Stimulated activated naive CD8-positive, alpha-beta T cell treated with anti-CD3 and anti-CD28 coated beads, Interleukin-15, Interleukin-2, amounts not matched to agents 100 ng/mL and 50 ng/mL, for 24 hours (primary cell): ENCODE measurements around the gene YTHDC1.

Experiments used
- H3K27ac Mint-ChIP-seq: one replicate; pipeline ENCODE4 v1.8.0; 2021; ENCODE audit warnings: mild to moderate bottlenecking, mixed read lengths
- H3K27me3 Mint-ChIP-seq: one replicate; pipeline ENCODE4 v1.8.0; 2021; ENCODE audit warnings: mixed read lengths
- H3K36me3 Mint-ChIP-seq: one replicate; pipeline ENCODE4 v1.8.0; 2021; ENCODE audit warnings: low read depth, mixed read lengths
- H3K4me1 Mint-ChIP-seq: one replicate; pipeline ENCODE4 v1.8.0; 2021; ENCODE audit warnings: low read depth, mixed read lengths
- H3K4me3 Mint-ChIP-seq: one replicate; pipeline ENCODE4 v1.8.0; 2021; ENCODE audit warnings: mild to moderate bottlenecking, mixed read lengths
- H3K9me3 Mint-ChIP-seq: one replicate; pipeline ENCODE4 v1.8.0; 2021; ENCODE audit warnings: mixed read lengths

Gene YTHDC1

GRCh38 chr4:68368691-68369131 is 18.8 kb upstream of the YTHDC1 start:
- no peak overlapping the region for H3K27ac Mint-ChIP-seq
- peaks cover 20% of the 10 kb centered on the region for H3K4me1 Mint-ChIP-seq
- peaks cover 5% of the 10 kb centered on the region for H3K27me3 Mint-ChIP-seq
- H3K9me3 Mint-ChIP-seq: no peaks in the 10 kb centered on the region
- H3K4me3 Mint-ChIP-seq: no peak overlapping the region
- H3K36me3 Mint-ChIP-seq: no peaks in the 10 kb centered on the region

GRCh38 chr4:68367835-68368234 is 17.9 kb upstream of the YTHDC1 start:
- no peak overlapping the region for H3K4me3 Mint-ChIP-seq
- H3K9me3 Mint-ChIP-seq: no peaks in the 10 kb centered on the region
- peaks cover 5% of the 10 kb centered on the region for H3K27me3 Mint-ChIP-seq
- no peaks in the 10 kb centered on the region for H3K36me3 Mint-ChIP-seq
- H3K4me1 Mint-ChIP-seq: peaks cover 11% of the 10 kb centered on the region
- H3K27ac Mint-ChIP-seq: no peak overlapping the region

GRCh38 chr4:68366600-68366999 is 16.7 kb upstream of the YTHDC1 start:
- Mint-ChIP-seq H3K27me3 (peaks cover 5% of the 10 kb centered on the region), H3K27ac (no peak overlapping the region), H3K36me3 (no peaks in the 10 kb centered on the region), H3K4me3 (no peak overlapping the region), H3K4me1 (peaks cover 8% of the 10 kb centered on the region), H3K9me3 (no peaks in the 10 kb centered on the region)

- H3K4me1 Mint-ChIP-seq: peaks cover 8% of the 10 kb centered on the region
- no peak overlapping the region for H3K27ac Mint-ChIP-seq
- H3K36me3 Mint-ChIP-seq: no peaks in the 10 kb centered on the region
- no peaks in the 10 kb centered on the region for H3K9me3 Mint-ChIP-seq
- peaks cover 5% of the 10 kb centered on the region for H3K27me3 Mint-ChIP-seq
- no peak overlapping the region for H3K4me3 Mint-ChIP-seq
Measured at GRCh38 chr4:68365068-68365467, 15.2 kb upstream of the YTHDC1 start.

- H3K36me3 Mint-ChIP-seq: no peaks in the 10 kb centered on the region
- H3K27me3 Mint-ChIP-seq: peaks cover 2% of the 10 kb centered on the region
- no peak overlapping the region for H3K27ac Mint-ChIP-seq
- no peaks in the 10 kb centered on the region for H3K9me3 Mint-ChIP-seq
- H3K4me1 Mint-ChIP-seq: peaks cover 7% of the 10 kb centered on the region
- H3K4me3 Mint-ChIP-seq: no peak overlapping the region
Measured at GRCh38 chr4:68361146-68361589, 11.3 kb upstream of the YTHDC1 start.

- H3K36me3 Mint-ChIP-seq: no peaks in the 10 kb centered on the region
- peaks cover 7% of the 10 kb centered on the region for H3K4me1 Mint-ChIP-seq
- H3K9me3 Mint-ChIP-seq: no peaks in the 10 kb centered on the region
- H3K27me3 Mint-ChIP-seq: peaks cover 5% of the 10 kb centered on the region
- no peak overlapping the region for H3K27ac Mint-ChIP-seq
- H3K4me3 Mint-ChIP-seq: no peak overlapping the region
Measured at GRCh38 chr4:68360231-68360968, 10.5 kb upstream of the YTHDC1 start.

GRCh38 chr4:68359508-68359907 is 9.6 kb upstream of the YTHDC1 start:
- H3K36me3 Mint-ChIP-seq: no peaks in the 10 kb centered on the region
- H3K27ac Mint-ChIP-seq: no peak overlapping the region
- H3K27me3 Mint-ChIP-seq: peaks cover 8% of the 10 kb centered on the region
- peaks cover 7% of the 10 kb centered on the region for H3K4me1 Mint-ChIP-seq
- H3K4me3 Mint-ChIP-seq: no peak overlapping the region
- H3K9me3 Mint-ChIP-seq: no peaks in the 10 kb centered on the region

- no peaks in the 10 kb centered on the region for H3K9me3 Mint-ChIP-seq
- peaks cover 7% of the 10 kb centered on the region for H3K4me1 Mint-ChIP-seq
- H3K36me3 Mint-ChIP-seq: no peaks in the 10 kb centered on the region
- H3K27ac Mint-ChIP-seq: no peak overlapping the region
- no peak overlapping the region for H3K4me3 Mint-ChIP-seq
- H3K27me3 Mint-ChIP-seq: peaks cover 8% of the 10 kb centered on the region
Measured at GRCh38 chr4:68358988-68359387, 9.1 kb upstream of the YTHDC1 start.

- H3K27ac Mint-ChIP-seq: no peak overlapping the region
- no peaks in the 10 kb centered on the region for H3K9me3 Mint-ChIP-seq
- peaks cover 11% of the 10 kb centered on the region for H3K36me3 Mint-ChIP-seq
- H3K4me3 Mint-ChIP-seq: no peak overlapping the region
- H3K27me3 Mint-ChIP-seq: peaks cover 8% of the 10 kb centered on the region
- H3K4me1 Mint-ChIP-seq: peaks cover 17% of the 10 kb centered on the region
Measured at GRCh38 chr4:68352791-68353190, 2.9 kb upstream of the YTHDC1 start.

GRCh38 chr4:68349279-68349648 is 626 bp downstream of the YTHDC1 start:
- Mint-ChIP-seq H3K4me1 (peaks cover 52% of the 10 kb centered on the region), H3K27ac (peak overlapping the region; percentile 97), H3K27me3 (no peaks in the 10 kb centered on the region), H3K36me3 (peaks cover 25% of the 10 kb centered on the region), H3K9me3 (no peaks in the 10 kb centered on the region), H3K4me3 (peak overlapping the region; percentile 99)

GRCh38 chr4:68348577-68348976 is 1.3 kb downstream of the YTHDC1 start:
- Mint-ChIP-seq H3K36me3 (peaks cover 28% of the 10 kb centered on the region), H3K4me1 (peaks cover 59% of the 10 kb centered on the region), H3K9me3 (no peaks in the 10 kb centered on the region), H3K27ac (peak overlapping the region; percentile 97), H3K27me3 (no peaks in the 10 kb centered on the region), H3K4me3 (peak overlapping the region; percentile 99)

- peaks cover 28% of the 10 kb centered on the region for H3K36me3 Mint-ChIP-seq
- peaks cover 61% of the 10 kb centered on the region for H3K4me1 Mint-ChIP-seq
- no peaks in the 10 kb centered on the region for H3K9me3 Mint-ChIP-seq
- H3K27me3 Mint-ChIP-seq: no peaks in the 10 kb centered on the region
- peak overlapping the region; percentile 97 for H3K27ac Mint-ChIP-seq
- H3K4me3 Mint-ChIP-seq: peak overlapping the region; percentile 99
Measured at GRCh38 chr4:68347845-68348244, 2.0 kb downstream of the YTHDC1 start.

GRCh38 chr4:68346461-68346860 is 3.4 kb downstream of the YTHDC1 start:
- Mint-ChIP-seq H3K36me3 (peaks cover 33% of the 10 kb centered on the region), H3K27me3 (no peaks in the 10 kb centered on the region), H3K4me3 (peak overlapping the region; percentile 12), H3K9me3 (no peaks in the 10 kb centered on the region), H3K27ac (peak overlapping the region; percentile 43), H3K4me1 (peaks cover 75% of the 10 kb centered on the region)

GRCh38 chr4:68344785-68345184 is 5.1 kb downstream of the YTHDC1 start:
- Mint-ChIP-seq H3K27me3 (no peaks in the 10 kb centered on the region), H3K4me1 (peaks cover 84% of the 10 kb centered on the region), H3K36me3 (peaks cover 33% of the 10 kb centered on the region), H3K4me3 (no peak overlapping the region), H3K27ac (no peak overlapping the region), H3K9me3 (no peaks in the 10 kb centered on the region)

GRCh38 chr4:68344049-68344448 is 5.8 kb downstream of the YTHDC1 start:
- Mint-ChIP-seq H3K4me1 (peaks cover 92% of the 10 kb centered on the region), H3K27me3 (no peaks in the 10 kb centered on the region), H3K36me3 (peaks cover 35% of the 10 kb centered on the region), H3K4me3 (no peak overlapping the region), H3K27ac (no peak overlapping the region), H3K9me3 (no peaks in the 10 kb centered on the region)

GRCh38 chr4:68342134-68342533 is 7.8 kb downstream of the YTHDC1 start:
- peak overlapping the region; percentile 27 for H3K4me3 Mint-ChIP-seq
- no peaks in the 10 kb centered on the region for H3K9me3 Mint-ChIP-seq
- peak overlapping the region; percentile 62 for H3K27ac Mint-ChIP-seq
- peaks cover 84% of the 10 kb centered on the region for H3K4me1 Mint-ChIP-seq
- no peaks in the 10 kb centered on the region for H3K27me3 Mint-ChIP-seq
- peaks cover 33% of the 10 kb centered on the region for H3K36me3 Mint-ChIP-seq
